K562 (cell line): Measurements from ENCODE around the gene MYMX. TPM values are rescaled to one million over a fixed set of nuclear protein-coding genes. Genes with fewer than 3 reads are reported as not detected.

ENCODE experiments used
- ATAC-seq: fragments of 200-7000 bp; cut with Tn5 transposase; 3 replicates; pipeline ENCODE4 v1.9.1; 2020; ENCODE audit warnings: moderate library complexity
- BruUV-seq: library from RNA; stranded (reverse); fragments of 400-500 nt; replicated peaks from 2 replicates; lab custom pipeline; 2021; lab: Mats Ljungman, UMichigan
- CTCF ChIA-PET: fragments of 300-600 bp; formaldehyde crosslinking; extraction: SDS; loops from one replicate; lab custom pipeline; 2021; ENCODE audit warnings: low intra/inter-chr PET ratio; lab: Yijun Ruan, JAX
- POLR2A ChIA-PET: fragments of 300-600, 350-650 bp; sonication (Branson Sonifier 250); formaldehyde crosslinking; extraction: SDS; loops from one replicate; lab custom pipeline; 2021; ENCODE audit warnings: antibody characterized with exemption, inconsistent platforms; lab: Yijun Ruan, JAX
- DNase-seq, 4 experiments: peaks; one replicate each; pipeline versions ENCODE4 v3.0.0 to v3.0.0-alpha.2; 2011 to 2018; ENCODE audit warnings: low spot score in 3 of 4, mixed read lengths in 3 of 4; ENCODE audit errors: extremely low read depth in 1 of 4
- FAIRE-seq: peaks from 2 replicates; lab custom pipeline; 2011; peaks lifted over from hg19 to GRCh38; lab: Jason Lieb, UNC
- H2AFZ ChIP-seq: 2 replicates; pipeline ENCODE4 v1.6.0; 2011; ENCODE audit warnings: low read depth, low read length, control low read depth, inconsistent platforms
- H3K27ac ChIP-seq: fragments of 200-600 bp; 3 replicates; pipeline ENCODE4 v1.8.0; 2011; ENCODE audit warnings: low read depth, mild to moderate bottlenecking, control low read depth, inconsistent platforms, low read length, moderate library complexity, mixed read lengths; ENCODE audit errors: extremely low read depth
- H3K27me3 ChIP-seq, 2 experiments: fragments of 300-600 bp in 1 of 2; 2 replicates in 1 of 2; 3 replicates in 1 of 2; pipeline versions ENCODE4 v1.6.0 to v1.8.0; 2011; ENCODE audit warnings: inconsistent platforms in 2 of 2, low read length in 2 of 2, mild to moderate bottlenecking in 1 of 2, mixed read lengths in 1 of 2, moderate library complexity in 1 of 2; ENCODE audit not compliant: control insufficient read depth in 2 of 2, insufficient read depth in 2 of 2
- H3K36me3 ChIP-seq: fragments of 300-600 bp; 3 replicates; pipeline ENCODE4 v1.8.0; 2011; ENCODE audit warnings: mild to moderate bottlenecking, low read length, inconsistent platforms; ENCODE audit not compliant: control insufficient read depth, insufficient read depth
- H3K4me1 ChIP-seq, 2 experiments: fragments of 200-600 bp in 1 of 2; replicated peaks in 1 of 2; 2 replicates in 1 of 2; 3 replicates in 1 of 2; pipeline versions ENCODE4 v1.5.1 to v1.8.0; 2011; ENCODE audit warnings: inconsistent platforms in 2 of 2, low read length in 2 of 2, mild to moderate bottlenecking in 1 of 2, mixed read lengths in 1 of 2, moderate library complexity in 1 of 2; ENCODE audit not compliant: control insufficient read depth in 2 of 2, insufficient read depth in 2 of 2
- H3K4me2 ChIP-seq: 2 replicates; pipeline ENCODE4 v1.6.1; 2011; ENCODE audit warnings: low read length, control low read depth, inconsistent platforms, mixed read lengths; ENCODE audit not compliant: insufficient read depth
- H3K4me3 ChIP-seq: fragments of 200-600 bp; sonication (generic), shearing (Covaris generic); 2 replicates; pipeline ENCODE4 v1.5.1; 2016; ENCODE audit warnings: control low read depth, inconsistent platforms
- H3K79me2 ChIP-seq: fragments of 200-600 bp; 3 replicates; pipeline ENCODE4 v1.8.0; 2011; ENCODE audit warnings: low read length, inconsistent platforms; ENCODE audit not compliant: control insufficient read depth, insufficient read depth
- H3K9ac ChIP-seq, 2 experiments: 2 replicates each; pipeline versions ENCODE4 v1.6.0 to v1.6.1; 2011; ENCODE audit warnings: low read depth in 2 of 2, low read length in 2 of 2, control low read depth in 1 of 2, inconsistent platforms in 1 of 2, mild to moderate bottlenecking in 1 of 2, mixed read lengths in 1 of 2; ENCODE audit not compliant: insufficient read depth in 1 of 2
- H3K9me1 ChIP-seq: one replicate; pipeline ENCODE4 v1.6.0; 2011; ENCODE audit warnings: inconsistent platforms, mild to moderate bottlenecking, low read length, moderate library complexity; ENCODE audit not compliant: control insufficient read depth, insufficient read depth
- H3K9me3 ChIP-seq: replicated peaks from 2 replicates; pipeline ENCODE4 v1.5.1; 2011; ENCODE audit warnings: low read depth, low read length, inconsistent platforms; ENCODE audit not compliant: control insufficient read depth, insufficient read depth
- H4K20me1 ChIP-seq: replicated peaks from 2 replicates; pipeline ENCODE4 v1.6.1; 2011; ENCODE audit warnings: low read length, inconsistent platforms, mixed read lengths; ENCODE audit not compliant: control insufficient read depth, insufficient read depth
- ATF4 ChIP-seq: fragments of 450-650 bp; formaldehyde crosslinking; IDR thresholded peaks from 2 replicates; pipeline ENCODE4 v1.4.0; 2022; ENCODE audit warnings: mild to moderate bottlenecking, moderate library complexity
- CBFA2T2 ChIP-seq: fragments of 450-650 bp; conservative IDR thresholded peaks from 2 replicates; pipeline ENCODE4 v1.6.1; 2017; ENCODE audit warnings: mild to moderate bottlenecking
- CCNT2 ChIP-seq: IDR thresholded peaks from 2 replicates; pipeline ENCODE4 v1.6.1; 2011; ENCODE audit warnings: borderline replicate concordance, low read depth, mild to moderate bottlenecking, moderate library complexity, mixed read lengths, low read length; ENCODE audit not compliant: insufficient read length; ENCODE audit errors: extremely low read depth
- ETV6 ChIP-seq, 3 experiments: fragments of 150-350 bp in 1 of 3; sonication (generic) in 1 of 3; formaldehyde crosslinking in 1 of 3; IDR thresholded peaks; 2 replicates each; pipeline versions ENCODE4 v1.6.1 to v1.8.0; 2014 to 2022; ENCODE audit warnings: borderline replicate concordance in 2 of 3, low read depth in 2 of 3, antibody characterized with exemption in 1 of 3, low read length in 1 of 3, mild to moderate bottlenecking in 1 of 3, missing genetic modification reagents in 1 of 3
- FOSL1 ChIP-seq: fragments of 200-800 bp; sonication (Bioruptor generic); conservative IDR thresholded peaks from 2 replicates; pipeline ENCODE4 v1.6.1; 2016; ENCODE audit warnings: missing genetic modification characterization, missing compliant biosample characterization
- GMEB1 ChIP-seq: fragments of 250-450 bp; sonication (Bioruptor Pico); IDR thresholded peaks from 2 replicates; pipeline ENCODE4 v1.4.0; 2020; ENCODE audit warnings: mild to moderate bottlenecking
- HMGN3 ChIP-seq: IDR thresholded peaks from 2 replicates; pipeline ENCODE4 v1.6.1; 2011; ENCODE audit warnings: borderline replicate concordance, low read depth, mild to moderate bottlenecking, mixed read lengths, low read length; ENCODE audit not compliant: insufficient read length; ENCODE audit errors: extremely low read depth
- NCOR1 ChIP-seq: fragments of 450-650 bp; IDR thresholded peaks from 2 replicates; pipeline ENCODE4 v1.6.1; 2016; ENCODE audit warnings: mild to moderate bottlenecking, moderate library complexity
- NELFE ChIP-seq: IDR thresholded peaks from 2 replicates; pipeline ENCODE4 v1.6.1; 2011; ENCODE audit warnings: mild to moderate bottlenecking; ENCODE audit not compliant: insufficient read depth, insufficient read length
- NONO ChIP-seq, 2 experiments: fragments of 200-400 bp in 1 of 2; fragments of 450-650 bp in 1 of 2; formaldehyde crosslinking in 1 of 2; IDR thresholded peaks; 2 replicates each; pipeline ENCODE4 v1.6.1; 2017; ENCODE audit warnings: low read depth in 2 of 2, mild to moderate bottlenecking in 2 of 2, moderate library complexity in 2 of 2, low read length in 1 of 2
- PKNOX1 ChIP-seq: fragments of 450-650 bp; IDR thresholded peaks from 2 replicates; pipeline ENCODE4 v1.6.1; 2016
- RBM15 ChIP-seq: fragments of 200-400 bp; formaldehyde crosslinking; IDR thresholded peaks from 2 replicates; pipeline ENCODE4 v1.6.1; 2018; ENCODE audit warnings: mild to moderate bottlenecking, low read length, moderate library complexity; ENCODE audit not compliant: insufficient read depth
- ZNF41 ChIP-seq: fragments of 250-450 bp; sonication (Bioruptor Pico); conservative IDR thresholded peaks from 2 replicates; pipeline ENCODE4 v1.4.0; 2020; ENCODE audit warnings: mild to moderate bottlenecking
- ZNF766 ChIP-seq: fragments of 200-800 bp; sonication (Bioruptor generic); conservative IDR thresholded peaks from 2 replicates; pipeline ENCODE4 v1.6.1; 2016; ENCODE audit warnings: missing genetic modification characterization, missing compliant biosample characterization
- WGBS: fragments of 100-300 bp; shearing (Covaris generic); methylation state at CpG from one replicate; pipeline ENCODE4 v1.1.6; 2016; ENCODE audit warnings: low coverage, mixed read lengths; ENCODE audit not compliant: insufficient coverage; ENCODE audit errors: missing lambda C conversion rate; 5-methylcytosine and 5-hydroxymethylcytosine counted together
- in situ Hi-C: fragments of 300-500 bp; cut with MboI; formaldehyde crosslinking; loops from 4 replicates; pipeline ENCODE4 v1.15.0; 2018; ENCODE audit warnings: inconsistent platforms, mixed read lengths
- intact Hi-C: fragments of 100-400 bp; cut with micrococcal nuclease; formaldehyde crosslinking; loops from 2 replicates; pipeline ENCODE4 v1.14.2; 2022
- polyA plus RNA-seq, 8 experiments: library from polyadenylated mRNA; depleted of rRNA in 4 of 8; stranded (reverse) in 5 of 8; unstranded in 3 of 8; fragments of >200 nt; fragmentation: Nextera tagmentation in 2 of 8; fragmentation: Illumina TruSeq in 1 of 8; extraction: Ambion mirVana in 2 of 8; extraction: Trizol in 1 of 8; gene quantifications; 2 replicates each; pipeline versions ENCODE4 v1.2.1 to v1.2.3, GENCODE V29; 2011 to 2014; ENCODE audit warnings: inconsistent platforms in 1 of 8, missing spikeins in 1 of 8
- total RNA-seq, 7 experiments: library from RNA; depleted of rRNA in 6 of 7; stranded (reverse); fragments of >200 nt in 6 of 7; fragmentation: Illumina TruSeq in 2 of 7; extraction: Trizol in 2 of 7; gene quantifications; 2 replicates each; pipeline versions ENCODE4 v1.2.1 to v1.2.3, GENCODE V29; 2011 to 2021; ENCODE audit warnings: low replicate concordance in 1 of 7

The MYMX gene
- total and polyA plus RNA-seq, 9 of the 15 experiments (the other 6 are each of a cell fraction or from before 2014, with no cell fraction given), result 0.12 TPM; not detected in 8

GRCh38 chr6:44237813-44238433, 21.2 kb downstream of the MYMX start:
- intact Hi-C loops (loop anchor here (1.0 to 2.0 kb wide), 4 partner anchors 8 to 142 kb away; no protein-coding TSS in a partner anchor), in situ Hi-C loops (loop anchor here (5.0 kb wide), 1 partner anchor 66 kb away; no protein-coding TSS in a partner anchor)
- DNase-seq (peak; percentile 90 to 92 (median 90)), FAIRE-seq (peak; percentile 37), ATAC-seq (peak; percentile 95)
- Histone ChIP-seq H3K36me3 (peaks cover 22% of the 10 kb centered on the region; the same call in 2 of the 3 replicates), H3K9ac (peak overlapping the region; percentile 55 to 91), H3K79me2 (no peaks in the 10 kb centered on the region), H3K9me1 (no peaks in the 10 kb centered on the region), H3K4me3 (peak overlapping the region; percentile 50), H4K20me1 (no peaks in the 10 kb centered on the region), H3K9me3 (no peaks in the 10 kb centered on the region), H3K4me2 (peak overlapping the region; percentile 88), H3K27ac (peak overlapping the region; percentile 79), H3K27me3 (no peaks in the 10 kb centered on the region), H2AFZ (peak overlapping the region; percentile 94), H3K4me1 (peaks cover 16 to 26% of the 10 kb centered on the region in 2 experiments; a peak in 4 of 5 replicates)
- CTCF ChIA-PET, result interaction anchor here (0.6 to 2.6 kb wide), 6 partner anchors 13 to 513 kb away, joined by 3 to 20 read pairs (median 6); no protein-coding TSS in a partner anchor
- POLR2A ChIA-PET, result interaction anchor here (0.6 to 6.0 kb wide), 7 partner anchors 9 to 609 kb away, joined by 3 to 90 read pairs (median 4); partner anchors contain the start of genes GTPBP2, HSP90AB1 and SLC29A1
- BruUV-seq, result no TSS peak
- 2% methylated on average over 42 of the region's 42 CpGs for WGBS
- TF ChIP-seq ATF4 (CRISPR knock-in tag) (peak; percentile 55; the same call in 1 of the 2 replicates), ETV6 (IDR thresholded peaks at IDR 0.05; ENCODE audit: borderline replicate concordance in 1 of 2, low read depth in 2 of 2, low read length in 1 of 2) (no peak; a peak in 1 of 4 replicates), ETV6 (CRISPR knock-in tag; IDR thresholded peaks at IDR 0.05; ENCODE audit: borderline replicate concordance) (peak; percentile 85), GMEB1 (CRISPR knock-in tag) (peak; percentile 39; the same call in 1 of the 2 replicates), CCNT2 (peak; percentile 97), HMGN3 (peak; percentile 95), ZNF766 (CRISPR knock-in tag) (peak; percentile 65; the same call in 1 of the 2 replicates), FOSL1 (tag) (peak; percentile 80), ZNF41 (CRISPR knock-in tag) (no peak), RBM15 (no peak), PKNOX1 (0 out of 2 replicates have a peak, but pooled peaks have one; percentile 20), CBFA2T2 (no peak), NCOR1 (peak; percentile 57), NELFE (no peak), NONO (IDR thresholded peaks at IDR 0.05; ENCODE audit: low read depth in 2 of 2, low read length in 1 of 2) (peak in 1 of 2 experiments; percentile 81; a peak in 2 of 4 replicates)
